Panc1 (cell line): Measurements from ENCODE around the gene MR1. TPM values are rescaled to one million over a fixed set of nuclear protein-coding genes. Genes with fewer than 3 reads are reported as not detected.

ENCODE experiments used
- ATAC-seq: fragments of 200-7000 bp; cut with Tn5 transposase; 2 replicates; pipeline ENCODE4 v1.9.1; 2020; ENCODE audit warnings: mild to moderate bottlenecking, moderate library complexity
- BruUV-seq: library from RNA; stranded (reverse); fragments of 400-500 nt; replicated peaks from 2 replicates; lab custom pipeline; 2021; lab: Mats Ljungman, UMichigan
- CTCF ChIA-PET: fragments of 300-600 bp; sonication (Branson Sonifier 250); formaldehyde crosslinking; loops from one replicate; lab custom pipeline; 2022; ENCODE audit warnings: antibody characterized with exemption; lab: Charles Lee
- POLR2A ChIA-PET: fragments of 300-600 bp; sonication (Branson Sonifier 250); formaldehyde crosslinking; loops from one replicate; lab custom pipeline; 2022; ENCODE audit warnings: antibody characterized with exemption; lab: Charles Lee
- DNase-seq: peaks from one replicate; pipeline ENCODE4 v3.0.0-alpha.2; 2010; ENCODE audit warnings: low read depth, low spot score
- H3K27ac ChIP-seq: 2 replicates; pipeline ENCODE4 v1.5.1; 2011; ENCODE audit warnings: mild to moderate bottlenecking, low read length, inconsistent platforms
- H3K27me3 ChIP-seq: fragments of 200-500 bp; sonication (Bioruptor generic); 2 replicates; pipeline ENCODE4 v1.6.0; 2014; ENCODE audit warnings: low read length, inconsistent platforms; ENCODE audit not compliant: control insufficient read depth, insufficient read depth
- H3K36me3 ChIP-seq: fragments of 200-500 bp; sonication (Bioruptor generic); 2 replicates; pipeline ENCODE4 v1.5.1; 2014; ENCODE audit warnings: inconsistent platforms, mild to moderate bottlenecking, low read length, moderate library complexity; ENCODE audit not compliant: control insufficient read depth, insufficient read depth
- H3K4me1 ChIP-seq: 2 replicates; pipeline ENCODE4 v1.5.1; 2011; ENCODE audit warnings: inconsistent platforms, mild to moderate bottlenecking, low read length, moderate library complexity; ENCODE audit not compliant: control insufficient read depth, insufficient read depth
- H3K4me3 ChIP-seq, 2 experiments: 2 replicates each; pipeline ENCODE4 v1.5.1; 2011 to 2012; ENCODE audit warnings: low read depth in 2 of 2, low read length in 2 of 2, mild to moderate bottlenecking in 2 of 2, inconsistent platforms in 1 of 2, moderate library complexity in 1 of 2
- H3K9me3 ChIP-seq: fragments of 200-500 bp; sonication (Bioruptor generic); 2 replicates; pipeline ENCODE4 v1.5.1; 2014; ENCODE audit warnings: low read depth, mild to moderate bottlenecking, inconsistent platforms, low read length, moderate library complexity; ENCODE audit not compliant: control insufficient read depth, insufficient read depth
- POLR2AphosphoS5 ChIP-seq: IDR thresholded peaks from 2 replicates; pipeline ENCODE4 v1.6.1; 2012; ENCODE audit warnings: mild to moderate bottlenecking, low read depth, low read length, moderate library complexity
- SIN3A ChIP-seq: IDR thresholded peaks from 2 replicates; pipeline ENCODE4 v1.6.1; 2012; ENCODE audit warnings: low read depth, mild to moderate bottlenecking, low read length, moderate library complexity, borderline replicate concordance; ENCODE audit not compliant: insufficient read depth
- TCF7L2 ChIP-seq: IDR thresholded peaks from 2 replicates; pipeline ENCODE4 v1.6.1; 2011; ENCODE audit warnings: mild to moderate bottlenecking, low read depth, low read length, inconsistent platforms
- in situ Hi-C: cut with HindIII; loops from 2 replicates; pipeline ENCODE4 v1.10.0; 2016; ENCODE audit warnings: low sequenced_read_pairs, low pct_unique_long_range_greater_than_20kb
- intact Hi-C: fragments of 100-400 bp; cut with micrococcal nuclease; formaldehyde crosslinking; loops from one replicate; pipeline ENCODE4 v1.10.0; 2022; ENCODE audit not compliant: unreplicated experiment
- total RNA-seq: library from RNA; stranded (reverse); gene quantifications from one replicate; pipeline ENCODE4 v1.2.1, GENCODE V29; 2021; ENCODE audit not compliant: unreplicated experiment
- TF ChIP-seq, protein P1 (sequence below), 2 experiments: IDR thresholded peaks; 2 replicates each; pipeline ENCODE4 v1.6.1; 2011 to 2012; ENCODE audit warnings: low read depth in 2 of 2, control low read depth in 1 of 2, low read length in 1 of 2, mild to moderate bottlenecking in 1 of 2, moderate library complexity in 1 of 2; ENCODE audit not compliant: insufficient read depth in 1 of 2
- TF ChIP-seq, protein P2 (sequence below): fragments of 450-650 bp; IDR thresholded peaks from 2 replicates; pipeline ENCODE4 v1.5.1; 2017; ENCODE audit warnings: mild to moderate bottlenecking

The MR1 gene
- total RNA-seq, 1 experiment from 2014 or later, result 3.9 TPM

DNA sequence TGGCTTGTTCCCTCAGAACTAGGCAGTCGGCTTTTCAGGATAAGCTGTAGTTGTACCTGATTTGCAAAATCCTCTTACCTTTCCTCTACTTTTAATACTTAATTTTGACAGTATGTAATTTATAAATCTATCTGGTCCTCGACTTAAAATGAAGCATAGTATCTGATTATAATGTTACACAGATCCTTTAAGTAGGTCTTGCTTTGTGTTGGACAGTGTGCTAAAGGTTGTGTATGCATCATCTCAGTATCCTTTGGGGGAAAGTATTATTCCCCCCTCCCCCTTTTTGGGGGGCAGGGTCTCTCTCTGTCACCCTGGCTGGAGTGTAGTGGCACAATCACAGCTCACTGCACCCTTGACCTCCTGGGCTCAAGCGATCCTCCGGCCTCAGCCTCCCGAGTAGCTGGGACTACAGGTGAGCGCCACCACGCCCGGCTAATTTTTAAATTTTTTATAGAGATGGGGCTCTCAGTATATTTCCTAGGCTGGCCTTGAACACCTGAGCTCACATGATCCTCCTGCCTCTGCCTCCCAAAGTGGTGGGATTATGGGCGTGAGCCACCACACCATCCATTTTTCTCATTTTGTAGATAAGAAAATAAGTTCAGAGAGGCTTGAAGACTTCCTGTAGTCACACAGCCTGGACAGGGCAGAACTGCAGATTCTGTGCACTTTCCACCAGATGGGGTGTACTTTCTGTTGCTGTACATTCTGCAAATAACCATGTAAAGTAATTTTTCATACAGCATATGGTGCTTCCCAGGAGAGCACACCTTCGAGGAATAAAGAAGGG is 10.3 kb upstream of the MR1 start:
- in situ Hi-C loops (no loop called here), intact Hi-C loops (no loop called here)
- DNase-seq (no peak), ATAC-seq (no peak; the same call in 1 of the 2 replicates)
- peaks cover 18% of the 10 kb centered on the region for H3K4me1 ChIP-seq
- TF ChIP-seq TCF7L2 (no peak), SIN3A (no peak), POLR2AphosphoS5 (no peak)
- TF ChIP-seq, protein P1, sequence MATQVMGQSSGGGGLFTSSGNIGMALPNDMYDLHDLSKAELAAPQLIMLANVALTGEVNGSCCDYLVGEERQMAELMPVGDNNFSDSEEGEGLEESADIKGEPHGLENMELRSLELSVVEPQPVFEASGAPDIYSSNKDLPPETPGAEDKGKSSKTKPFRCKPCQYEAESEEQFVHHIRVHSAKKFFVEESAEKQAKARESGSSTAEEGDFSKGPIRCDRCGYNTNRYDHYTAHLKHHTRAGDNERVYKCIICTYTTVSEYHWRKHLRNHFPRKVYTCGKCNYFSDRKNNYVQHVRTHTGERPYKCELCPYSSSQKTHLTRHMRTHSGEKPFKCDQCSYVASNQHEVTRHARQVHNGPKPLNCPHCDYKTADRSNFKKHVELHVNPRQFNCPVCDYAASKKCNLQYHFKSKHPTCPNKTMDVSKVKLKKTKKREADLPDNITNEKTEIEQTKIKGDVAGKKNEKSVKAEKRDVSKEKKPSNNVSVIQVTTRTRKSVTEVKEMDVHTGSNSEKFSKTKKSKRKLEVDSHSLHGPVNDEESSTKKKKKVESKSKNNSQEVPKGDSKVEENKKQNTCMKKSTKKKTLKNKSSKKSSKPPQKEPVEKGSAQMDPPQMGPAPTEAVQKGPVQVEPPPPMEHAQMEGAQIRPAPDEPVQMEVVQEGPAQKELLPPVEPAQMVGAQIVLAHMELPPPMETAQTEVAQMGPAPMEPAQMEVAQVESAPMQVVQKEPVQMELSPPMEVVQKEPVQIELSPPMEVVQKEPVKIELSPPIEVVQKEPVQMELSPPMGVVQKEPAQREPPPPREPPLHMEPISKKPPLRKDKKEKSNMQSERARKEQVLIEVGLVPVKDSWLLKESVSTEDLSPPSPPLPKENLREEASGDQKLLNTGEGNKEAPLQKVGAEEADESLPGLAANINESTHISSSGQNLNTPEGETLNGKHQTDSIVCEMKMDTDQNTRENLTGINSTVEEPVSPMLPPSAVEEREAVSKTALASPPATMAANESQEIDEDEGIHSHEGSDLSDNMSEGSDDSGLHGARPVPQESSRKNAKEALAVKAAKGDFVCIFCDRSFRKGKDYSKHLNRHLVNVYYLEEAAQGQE (IDR thresholded peaks at IDR 0.05; ENCODE audit: insufficient read depth in 1 of 2, low read depth in 2 of 2, low read length in 1 of 2), result no peak
- TF ChIP-seq, protein P2, sequence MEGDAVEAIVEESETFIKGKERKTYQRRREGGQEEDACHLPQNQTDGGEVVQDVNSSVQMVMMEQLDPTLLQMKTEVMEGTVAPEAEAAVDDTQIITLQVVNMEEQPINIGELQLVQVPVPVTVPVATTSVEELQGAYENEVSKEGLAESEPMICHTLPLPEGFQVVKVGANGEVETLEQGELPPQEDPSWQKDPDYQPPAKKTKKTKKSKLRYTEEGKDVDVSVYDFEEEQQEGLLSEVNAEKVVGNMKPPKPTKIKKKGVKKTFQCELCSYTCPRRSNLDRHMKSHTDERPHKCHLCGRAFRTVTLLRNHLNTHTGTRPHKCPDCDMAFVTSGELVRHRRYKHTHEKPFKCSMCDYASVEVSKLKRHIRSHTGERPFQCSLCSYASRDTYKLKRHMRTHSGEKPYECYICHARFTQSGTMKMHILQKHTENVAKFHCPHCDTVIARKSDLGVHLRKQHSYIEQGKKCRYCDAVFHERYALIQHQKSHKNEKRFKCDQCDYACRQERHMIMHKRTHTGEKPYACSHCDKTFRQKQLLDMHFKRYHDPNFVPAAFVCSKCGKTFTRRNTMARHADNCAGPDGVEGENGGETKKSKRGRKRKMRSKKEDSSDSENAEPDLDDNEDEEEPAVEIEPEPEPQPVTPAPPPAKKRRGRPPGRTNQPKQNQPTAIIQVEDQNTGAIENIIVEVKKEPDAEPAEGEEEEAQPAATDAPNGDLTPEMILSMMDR, result no peak
- ChIA-PET CTCF (interaction anchor here (0.6 to 0.7 kb wide), 2 partner anchors 10 to 140 kb away, joined by 3 to 17 read pairs; no protein-coding TSS in a partner anchor), POLR2A (no interaction called here)
- BruUV-seq, result no TSS peak
- peak overlapping the region; percentile 56 to 94 for H3K4me3 ChIP-seq
- H3K36me3 ChIP-seq, result no peaks in the 10 kb centered on the region; the same call in 1 of the 2 replicates
- H3K9me3 ChIP-seq, result no peaks in the 10 kb centered on the region
- no peaks in the 10 kb centered on the region for H3K27me3 ChIP-seq
- peak overlapping the region; percentile 75 for H3K27ac ChIP-seq

DNA sequence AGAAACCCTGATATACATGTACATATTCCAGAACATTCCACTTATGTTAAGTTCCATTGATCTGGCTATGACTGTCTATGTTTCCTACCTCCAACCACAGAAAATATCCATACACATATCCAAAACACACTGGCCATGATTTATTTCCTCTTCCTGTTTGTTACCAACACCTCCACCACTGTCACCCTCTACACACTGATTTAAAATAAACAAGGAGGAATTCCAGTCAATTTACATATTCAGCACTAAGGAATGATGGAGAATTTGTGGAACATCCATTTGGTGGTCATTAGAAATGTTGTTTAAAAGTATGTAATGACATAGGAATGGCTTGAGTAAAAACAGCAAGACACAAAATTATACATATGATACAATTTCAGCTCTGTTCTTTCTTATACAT is 5.6 kb upstream of the MR1 start:
- intact Hi-C loops, result no loop called here

More for the DNA sequence above, 5.6 kb upstream of the MR1 start:
- ChIA-PET POLR2A (no interaction called here), CTCF (no interaction called here)
- ATAC-seq, result no peak
- Histone ChIP-seq H3K27ac (no peak overlapping the region), H3K27me3 (no peaks in the 10 kb centered on the region), H3K36me3 (no peaks in the 10 kb centered on the region), H3K4me1 (peaks cover 8% of the 10 kb centered on the region), H3K4me3 (no peak overlapping the region), H3K9me3 (no peaks in the 10 kb centered on the region)
- no peak for DNase-seq
- TF ChIP-seq, protein P1 (IDR thresholded peaks at IDR 0.05; ENCODE audit: insufficient read depth in 1 of 2, low read depth in 2 of 2, low read length in 1 of 2), result no peak
- TF ChIP-seq POLR2AphosphoS5 (no peak), TCF7L2 (no peak), SIN3A (no peak)
- TF ChIP-seq, protein P2, result no peak
- BruUV-seq, result no TSS peak
- in situ Hi-C loops, result no loop called here
